Activated CD4-positive, alpha-beta T cell treated with anti-CD3 and anti-CD28 coated beads, Interleukin-2, amount 10 ng/mL, durations not matched to agents 7 days and 5 days (primary cell): ENCODE results near the gene CD300A. TPM values are rescaled to one million over a fixed set of nuclear protein-coding genes. Genes with fewer than 3 reads are reported as not detected.

Experiments
- CTCF ChIA-PET: fragments of 350-600 bp; sonication (Branson Sonifier 250); formaldehyde crosslinking; loops from one replicate; lab custom pipeline; 2021; ENCODE audit warnings: antibody characterized with exemption; lab: Charles Lee
- POLR2A ChIA-PET: fragments of 350-600 bp; sonication (Branson Sonifier 250); formaldehyde crosslinking; loops from one replicate; lab custom pipeline; 2021; ENCODE audit warnings: antibody characterized with exemption; lab: Charles Lee
- DNase-seq: peaks from one replicate; pipeline ENCODE4 v3.0.0-alpha.2; 2020
- H3K27ac Mint-ChIP-seq: one replicate; pipeline ENCODE4 v1.8.0; 2021; ENCODE audit warnings: mild to moderate bottlenecking, moderate library complexity, mixed read lengths
- H3K27me3 Mint-ChIP-seq: one replicate; pipeline ENCODE4 v1.8.0; 2021; ENCODE audit warnings: mixed read lengths
- H3K36me3 Mint-ChIP-seq: one replicate; pipeline ENCODE4 v1.8.0; 2021; ENCODE audit warnings: low read depth, mixed read lengths
- H3K4me1 Mint-ChIP-seq: one replicate; pipeline ENCODE4 v1.8.0; 2021; ENCODE audit warnings: mixed read lengths
- H3K4me3 Mint-ChIP-seq: one replicate; pipeline ENCODE4 v1.8.0; 2021; ENCODE audit warnings: mild to moderate bottlenecking, moderate library complexity, mixed read lengths
- H3K9me3 Mint-ChIP-seq: one replicate; pipeline ENCODE4 v1.8.0; 2021; ENCODE audit warnings: mixed read lengths
- total RNA-seq, 2 experiments: library from RNA; stranded (reverse); gene quantifications; one replicate each; pipeline ENCODE4 v1.2.3, GENCODE V29; 2021

Gene CD300A
- total RNA-seq, 2 experiments from 2014 or later: 6.7 to 6.8 TPM

- H3K4me3 Mint-ChIP-seq: no peak within 1 kb of the TSS
- DNase-seq: no peak
Observed at GRCh38 chr17:74531231-74531761, 64.9 kb downstream of the CD300A start, which contains the start of gene CD300LB. Gene CD300LB, minus strand, starts transcription at chr17:74531475. Its CDS starts 125 bp downstream, at chr17:74531350.

GRCh38 chr17:74532115-74532514 lies 65.7 kb downstream of the CD300A start:
- Mint-ChIP-seq H3K27me3 (peaks cover 58% of the 10 kb centered on the region), H3K4me1 (no peaks in the 10 kb centered on the region), H3K9me3 (no peaks in the 10 kb centered on the region), H3K4me3 (no peak overlapping the region), H3K36me3 (no peaks in the 10 kb centered on the region), H3K27ac (no peak overlapping the region)
- ChIA-PET CTCF (interaction anchor here (1.4 to 2.6 kb wide), 3 partner anchors 153 to 164 kb away, joined by 3 to 6 read pairs (median 5); partner anchors contain the start of gene GPR142), POLR2A (no interaction called here)
- no peak for DNase-seq

More at GRCh38 chr17:74531231-74531761, 64.9 kb downstream of the CD300A start, which contains the start of gene CD300LB:
- Mint-ChIP-seq H3K4me1 (no peaks in the 10 kb centered on the region), H3K9me3 (no peaks in the 10 kb centered on the region), H3K36me3 (no peaks in the 10 kb centered on the region), H3K27me3 (peaks cover 50% of the 10 kb centered on the region), H3K27ac (no peak within 1 kb of the TSS)
- ChIA-PET CTCF (interaction anchor here (0.6 to 2.6 kb wide), 4 partner anchors 10 to 897 kb away, joined by 3 to 6 read pairs (median 4); partner anchors contain the start of gene GPR142), POLR2A (no interaction called here)

Other genes starting within 250 kb of the CD300A start
- gene DNAI2, start 192.4 kb upstream of the CD300A start, total RNA-seq: 1 to 10 TPM; 1.2 to 1.3 TPM
- gene KIF19, start 140.4 kb upstream of the CD300A start, total RNA-seq: under 1 TPM; 0.69 to 0.79 TPM
- gene BTBD17, start 104.8 kb upstream of the CD300A start, total RNA-seq: not detected
- not detected for gene GPR142, start 99.1 kb upstream of the CD300A start, total RNA-seq
- gene GPRC5C, start 34.5 kb upstream of the CD300A start, total RNA-seq: not detected
- gene CD300LB, start 64.8 kb downstream of the CD300A start, total RNA-seq: not detected
- under 1 TPM; 0.52 to 0.57 TPM for gene CD300C, start 79.5 kb downstream of the CD300A start, total RNA-seq
- not detected for gene CD300H, start 100.9 kb downstream of the CD300A start, total RNA-seq
- gene CD300LD, start 125.6 kb downstream of the CD300A start, total RNA-seq: under 1 TPM in 1 of 2 experiments, not detected in 1; 0.15 TPM
- not detected for gene CD300E, start 157.1 kb downstream of the CD300A start, total RNA-seq
- not detected for gene CD300LF, start 246.3 kb downstream of the CD300A start, total RNA-seq